NCI-H82 treated with DMSO at 0.1 percent for 48 hours (cell line): ENCODE results near the gene ADGRG1.

Experiments used
- DNase-seq: peaks from one replicate; lab custom pipeline; 2025; ENCODE audit not compliant: unreplicated experiment; lab: John Stamatoyannopoulos, UW

ADGRG1 gene

GRCh38 chr16:57604177-57604576, 24.3 kb upstream of the ADGRG1 start:
- DNase-seq: no peak

GRCh38 chr16:57606147-57606846, 22.1 kb upstream of the ADGRG1 start:
- DNase-seq: no peak

GRCh38 chr16:57606847-57607501, 21.5 kb upstream of the ADGRG1 start:
- DNase-seq: no peak

- no peak for DNase-seq
Measured at GRCh38 chr16:57607676-57608461, 20.6 kb upstream of the ADGRG1 start.

- no peak for DNase-seq
Measured at GRCh38 chr16:57608462-57609113, 19.8 kb upstream of the ADGRG1 start.

- DNase-seq: no peak
Measured at GRCh38 chr16:57609541-57610401, 18.7 kb upstream of the ADGRG1 start.

GRCh38 chr16:57610611-57611010, 17.8 kb upstream of the ADGRG1 start:
- no peak for DNase-seq

GRCh38 chr16:57611181-57611580, 17.2 kb upstream of the ADGRG1 start:
- DNase-seq: no peak

GRCh38 chr16:57611706-57612105, 16.7 kb upstream of the ADGRG1 start:
- no peak for DNase-seq

- DNase-seq: no peak
Measured at GRCh38 chr16:57612494-57612893, 15.9 kb upstream of the ADGRG1 start.

- DNase-seq: no peak
Measured at GRCh38 chr16:57613514-57613913, 14.9 kb upstream of the ADGRG1 start.

GRCh38 chr16:57614536-57614935, 13.9 kb upstream of the ADGRG1 start:
- no peak for DNase-seq

- no peak for DNase-seq
Measured at GRCh38 chr16:57614944-57615343, 13.5 kb upstream of the ADGRG1 start.

- DNase-seq: no peak
Measured at GRCh38 chr16:57615813-57616212, 12.6 kb upstream of the ADGRG1 start.

- DNase-seq: no peak
Measured at GRCh38 chr16:57616241-57616640, 12.2 kb upstream of the ADGRG1 start.

GRCh38 chr16:57616876-57617275, 11.6 kb upstream of the ADGRG1 start:
- DNase-seq: no peak

GRCh38 chr16:57617604-57618111, 10.8 kb upstream of the ADGRG1 start:
- DNase-seq: no peak

GRCh38 chr16:57618296-57619132, 9.9 kb upstream of the ADGRG1 start:
- no peak for DNase-seq

GRCh38 chr16:57619133-57619605, 9.3 kb upstream of the ADGRG1 start:
- no peak for DNase-seq
